ENCODE results near the gene SELPLG.
"Not testable (repeated sequence)": the region's sequence is repeated elsewhere in the genome, so short reads cannot be mapped to it uniquely, and the experiment has no call there.

The SELPLG gene

DNA sequence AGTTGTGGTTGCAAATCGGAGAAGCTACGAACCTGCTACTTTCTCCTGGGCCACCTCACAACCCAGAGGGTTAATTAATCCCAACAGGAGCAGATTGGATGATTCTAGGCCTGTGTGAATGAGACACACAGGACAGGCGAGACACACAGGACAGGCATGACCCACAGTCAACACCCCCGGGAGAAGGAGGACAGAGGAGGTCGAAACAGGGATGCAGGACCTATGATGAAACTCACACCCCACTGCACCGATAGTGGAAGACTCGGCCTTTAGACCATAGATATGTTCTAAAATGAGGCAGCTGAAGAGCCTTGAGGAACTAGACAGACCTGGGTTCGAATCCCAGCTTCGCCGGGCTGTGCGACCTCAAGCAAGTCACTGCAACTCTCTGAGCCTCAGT is 47.4 kb downstream of the SELPLG start:
- no peak for DNase-seq

DNA sequence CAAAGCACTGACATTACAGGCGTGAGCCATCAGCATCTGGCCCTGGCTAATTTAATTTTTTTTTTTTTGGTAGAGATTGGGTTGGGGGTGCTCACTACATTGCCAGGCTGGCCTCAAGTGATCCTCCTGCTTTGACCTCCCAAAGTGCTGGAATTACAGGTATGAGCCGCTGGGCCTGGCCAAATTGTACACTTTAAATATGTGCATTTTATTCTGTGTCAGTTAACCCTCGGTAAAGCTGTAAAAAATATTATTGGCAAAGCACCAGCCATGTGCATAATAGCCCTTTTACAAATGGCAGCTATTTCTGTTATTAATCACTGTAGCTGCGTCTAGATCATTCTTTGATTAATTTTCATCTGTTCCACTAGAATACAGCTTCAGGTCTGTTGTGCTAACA is 47.8 kb downstream of the SELPLG start:
- DNase-seq: no peak

DNA sequence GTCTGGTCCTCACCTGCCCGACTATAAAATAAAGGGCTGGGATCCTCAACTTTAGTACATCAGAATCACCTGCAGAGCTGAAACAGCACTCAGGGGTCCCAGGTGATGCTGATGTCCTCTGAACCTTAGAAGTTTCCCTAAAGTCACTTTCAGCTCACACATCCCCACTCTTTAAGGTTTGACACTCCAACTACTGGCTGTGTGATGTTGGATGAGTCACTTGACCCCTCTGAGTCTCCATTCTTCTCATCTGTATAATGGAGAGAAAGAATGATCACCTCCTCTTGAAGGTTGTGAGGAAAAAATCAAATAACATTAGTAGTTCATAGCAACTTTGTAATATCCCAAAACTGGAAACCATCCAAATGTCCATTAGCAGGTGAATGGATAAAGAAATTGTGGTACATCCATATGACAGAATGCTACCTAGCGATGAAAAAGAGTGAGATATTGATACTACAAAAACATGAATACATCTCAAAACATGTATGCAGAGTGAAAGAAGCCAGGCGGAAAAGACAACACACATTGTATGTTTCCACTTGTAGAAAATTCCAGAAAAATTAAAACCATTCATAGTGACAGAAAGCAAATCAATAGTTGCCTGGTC is 49.1 kb downstream of the SELPLG start:
- DNase-seq: no peak

DNA sequence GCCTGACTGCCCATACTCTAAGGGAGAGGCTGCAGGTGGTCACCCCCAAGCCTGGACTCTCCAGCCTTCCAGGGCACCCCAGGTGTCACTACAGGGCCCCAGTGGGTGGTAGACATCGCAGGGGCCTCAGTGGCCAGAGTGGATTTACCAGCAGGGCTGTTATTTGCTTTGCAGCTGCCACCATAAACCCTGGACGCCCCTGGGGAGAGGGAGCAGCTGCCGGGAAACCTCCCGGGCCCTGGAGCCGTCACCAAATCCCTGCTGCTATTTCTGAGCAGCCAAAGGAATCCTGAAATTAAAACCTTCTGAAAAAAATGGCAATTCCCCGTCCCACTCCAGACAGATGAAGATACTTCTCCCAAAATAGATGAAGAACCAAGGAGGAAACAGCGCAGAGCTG is 49.7 kb downstream of the SELPLG start:
- no peak for DNase-seq

DNA sequence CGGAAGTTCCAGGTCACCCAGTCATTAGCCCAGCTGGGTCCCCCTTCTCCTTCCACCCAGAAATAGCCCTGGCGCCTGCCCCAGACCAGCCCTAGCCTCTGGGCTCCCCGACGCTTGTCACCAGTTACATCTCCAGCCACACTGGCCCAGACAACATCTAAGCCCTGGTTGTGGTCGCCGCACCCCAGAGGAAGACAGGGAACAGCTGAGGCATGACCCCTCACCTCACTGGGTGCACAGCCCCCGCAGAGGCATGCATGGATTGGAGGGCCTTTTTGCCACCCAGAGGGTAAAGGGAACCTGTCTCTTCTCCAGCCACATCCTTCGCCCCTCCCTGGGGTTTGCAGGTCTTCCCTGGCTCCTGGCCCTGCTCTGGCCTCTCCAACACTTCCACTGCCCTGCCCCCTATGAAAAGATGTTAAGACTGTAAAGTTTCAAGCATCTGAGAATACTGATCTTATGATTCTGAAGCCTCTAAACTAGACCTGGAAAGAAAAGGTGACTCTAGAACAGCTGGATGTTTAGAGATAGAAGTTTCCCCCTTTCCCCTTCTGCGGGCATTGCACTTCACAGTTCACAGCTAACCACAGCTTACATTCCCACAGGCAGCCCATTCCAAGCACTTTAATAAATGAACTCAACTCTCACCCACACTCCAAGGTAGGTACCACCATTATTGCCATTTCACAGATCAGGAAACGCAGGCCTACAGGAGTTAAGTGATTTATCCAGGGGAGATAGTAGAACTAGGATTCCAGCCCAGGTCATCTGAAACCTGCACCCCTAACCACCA is 50.5 kb downstream of the SELPLG start:
- DNase-seq: no peak

DNA sequence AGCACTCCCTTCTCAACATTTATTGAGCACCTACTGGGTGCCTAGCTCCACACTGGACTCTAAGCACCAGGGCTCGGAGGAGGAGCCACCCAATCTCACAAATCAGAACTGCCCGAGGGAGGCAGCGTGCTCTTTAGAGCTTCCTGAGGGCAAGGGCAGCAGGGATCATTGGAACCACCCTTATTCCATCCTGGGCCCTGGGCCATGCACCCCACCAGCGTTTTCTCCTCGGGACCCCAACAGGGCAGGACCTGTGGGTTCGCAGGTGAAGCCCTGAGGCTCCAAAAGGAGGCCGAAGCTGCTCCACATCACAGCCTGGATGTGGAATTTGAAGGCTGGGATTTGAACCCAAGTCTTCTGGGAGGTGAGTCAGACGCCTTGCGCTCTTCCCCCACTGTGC is 51.2 kb downstream of the SELPLG start:
- DNase-seq: no peak

DNA sequence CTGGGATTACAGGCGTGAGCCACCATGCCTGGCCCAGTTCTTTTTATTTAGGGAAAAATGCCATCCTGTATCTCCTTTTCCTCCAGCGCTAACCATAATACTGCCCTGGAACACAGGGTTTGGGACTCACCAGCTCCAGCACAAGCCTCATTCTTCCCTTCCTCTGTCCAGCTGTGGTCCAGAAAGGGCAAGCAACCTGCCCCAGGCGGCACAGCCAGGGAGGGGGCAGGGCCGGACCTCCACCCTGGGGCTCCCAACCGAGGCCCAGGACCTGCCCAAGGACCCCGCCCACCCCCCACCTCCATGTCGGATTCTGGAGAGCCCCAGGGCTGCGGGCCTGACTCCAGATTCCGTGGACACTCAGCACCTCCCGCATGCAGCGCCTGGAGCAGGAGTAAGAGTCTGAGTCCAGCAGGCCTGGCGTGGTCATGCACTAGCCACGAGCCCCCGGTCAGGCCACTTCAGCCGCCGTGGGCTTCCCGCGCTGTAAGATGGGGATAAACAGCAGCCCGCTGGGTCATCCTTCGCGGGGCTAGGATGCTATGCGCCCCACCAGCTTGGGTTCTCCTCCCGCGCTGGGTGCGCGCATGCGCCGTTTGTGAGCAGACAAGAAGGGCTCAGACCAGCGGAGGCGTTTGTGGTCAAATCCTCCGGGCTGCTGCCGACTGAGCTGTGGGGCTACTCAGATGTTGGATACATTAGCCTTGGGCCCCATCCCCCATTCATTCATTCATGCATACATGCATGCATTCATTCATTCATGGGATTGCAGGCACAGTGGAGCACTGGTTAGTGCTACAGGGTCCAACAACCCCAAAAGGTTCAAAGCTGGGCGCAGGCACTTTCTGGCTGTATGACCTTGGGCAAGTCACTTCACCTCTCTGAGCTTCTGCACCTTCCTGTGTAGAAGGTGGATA is 52.1 kb downstream of the SELPLG start:
- DNase-seq: no peak

DNA sequence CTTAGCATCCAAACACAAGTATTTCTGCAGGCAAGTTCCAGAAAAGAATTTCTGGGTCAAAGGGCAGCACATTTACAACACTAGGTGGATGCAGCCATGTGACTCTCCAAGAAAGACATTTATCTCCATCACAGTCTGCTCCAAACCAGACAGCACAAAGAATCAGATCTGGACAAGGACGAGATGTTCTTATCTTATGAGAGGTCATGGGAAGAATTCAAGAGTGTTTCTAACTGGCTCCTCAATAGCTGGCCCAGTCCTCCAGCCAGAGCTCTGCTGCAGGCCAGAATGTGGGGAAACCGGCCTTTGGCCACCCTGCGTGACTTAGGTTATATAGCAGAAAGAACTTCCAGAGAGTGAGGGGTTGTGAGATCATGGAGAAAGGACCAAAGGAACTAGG is 53.2 kb downstream of the SELPLG start:
- DNase-seq: no peak

DNA sequence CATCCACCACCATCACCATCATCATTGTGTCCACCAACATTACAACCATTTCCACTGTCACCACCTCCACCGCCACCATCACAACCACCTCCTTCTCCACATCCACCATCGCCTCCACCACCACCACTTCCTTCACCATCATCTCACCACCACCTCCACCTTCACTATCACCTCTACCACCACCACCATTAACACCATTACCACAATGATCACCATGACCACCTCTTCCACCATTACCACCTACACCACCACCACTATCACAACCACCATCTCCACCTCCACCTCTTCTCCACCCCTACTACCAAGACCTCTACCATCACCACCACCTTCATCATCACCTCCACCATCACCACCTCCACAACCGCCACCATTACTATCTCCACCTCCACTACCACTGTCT is 54.9 kb downstream of the SELPLG start:
- DNase-seq: no peak

DNA sequence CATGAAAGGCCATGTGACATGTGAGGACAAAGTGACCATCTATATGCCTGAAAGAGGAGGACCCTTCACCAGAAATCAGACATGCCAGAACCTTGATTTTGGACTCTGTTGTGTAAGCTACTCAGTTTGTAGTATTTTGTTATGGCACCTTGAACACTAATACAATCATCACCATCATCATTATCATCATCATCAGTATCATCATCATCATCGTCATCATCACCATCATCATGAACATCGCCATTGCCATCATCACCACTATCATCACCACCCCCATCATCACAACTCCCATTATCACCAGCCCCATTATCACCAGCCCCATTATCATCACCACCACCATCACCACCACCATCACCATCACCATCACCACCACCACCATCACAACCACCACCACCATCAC is 55.4 kb downstream of the SELPLG start:
- no peak for DNase-seq

DNA sequence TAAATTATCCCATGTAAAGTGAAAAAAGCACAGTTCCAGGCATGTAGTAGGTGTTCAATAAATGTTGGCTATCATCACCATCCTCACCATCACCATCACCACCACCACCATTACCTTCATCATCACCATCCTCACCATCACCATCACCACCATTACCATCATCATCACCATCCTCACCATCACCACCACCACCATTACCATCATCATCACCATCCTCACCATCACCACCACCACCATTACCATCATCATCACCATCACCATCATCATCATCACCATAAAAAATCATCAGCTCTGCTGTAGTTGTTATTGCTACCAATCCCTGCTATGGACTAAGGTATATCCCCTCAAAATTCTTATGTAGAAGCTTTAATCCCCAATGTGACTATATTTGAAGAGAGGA is 56.2 kb downstream of the SELPLG start:
- no peak for DNase-seq

DNA sequence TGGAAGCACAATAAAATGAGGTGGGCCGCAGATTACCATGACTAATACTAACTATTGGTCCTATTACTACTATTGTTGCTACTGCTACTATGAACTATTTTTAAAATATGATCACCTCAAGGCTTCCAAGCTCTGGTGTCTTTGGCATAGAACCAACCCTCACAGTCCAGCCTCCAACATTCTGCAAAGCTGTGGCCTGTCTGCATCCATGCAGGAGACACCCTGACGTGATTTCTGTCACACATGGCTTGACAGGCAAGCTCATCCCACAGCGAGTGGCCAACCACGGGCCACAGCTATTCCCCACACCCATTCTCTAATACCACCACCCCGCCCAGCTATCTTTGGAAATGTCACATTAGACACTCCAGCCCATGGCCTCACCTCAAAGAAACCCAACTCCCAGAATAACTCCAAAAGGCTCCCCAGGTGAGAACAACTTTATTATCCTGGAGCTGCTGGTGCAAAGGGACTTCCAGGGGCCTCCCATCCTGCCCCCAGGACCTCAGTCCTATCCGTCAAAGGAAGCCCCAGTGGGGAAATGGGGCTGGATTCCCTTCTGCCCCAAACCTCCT is 56.9 kb downstream of the SELPLG start:
- no peak for DNase-seq

DNA sequence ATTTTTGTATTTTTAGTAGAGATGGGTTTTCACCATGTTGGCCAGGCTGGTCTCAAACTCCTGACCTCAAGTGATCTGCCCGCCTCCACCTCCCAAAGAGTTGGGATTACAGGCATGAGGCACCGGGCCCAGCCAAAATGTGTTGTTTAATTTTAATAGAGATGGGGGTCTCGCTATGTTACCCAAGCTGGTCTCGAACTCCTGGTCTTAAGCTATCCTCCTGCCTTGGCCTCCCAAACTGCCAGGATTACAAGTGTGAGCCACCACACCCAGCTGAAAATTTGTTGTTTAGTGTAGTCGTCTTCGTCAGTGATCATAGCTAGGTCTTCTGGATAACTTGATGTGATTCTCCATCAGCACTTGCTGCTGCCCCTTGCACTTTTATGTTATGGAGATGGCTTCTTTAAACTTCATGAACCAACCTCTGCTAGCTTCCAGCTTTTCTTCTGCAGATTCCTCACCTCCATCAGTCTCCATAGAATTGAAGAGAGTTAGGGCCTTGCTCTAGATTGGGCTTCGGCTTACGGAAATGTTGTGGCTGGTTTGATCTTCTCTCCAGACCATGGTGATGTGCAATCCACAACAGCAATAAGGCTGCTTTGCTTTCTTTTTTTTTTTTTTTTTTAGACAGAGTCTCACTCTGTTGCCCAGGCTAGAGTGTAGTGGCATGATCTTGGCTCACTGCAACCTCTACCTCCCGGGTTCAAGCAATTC is 58.3 kb downstream of the SELPLG start:
- DNase-seq: peak; percentile 40

DNA sequence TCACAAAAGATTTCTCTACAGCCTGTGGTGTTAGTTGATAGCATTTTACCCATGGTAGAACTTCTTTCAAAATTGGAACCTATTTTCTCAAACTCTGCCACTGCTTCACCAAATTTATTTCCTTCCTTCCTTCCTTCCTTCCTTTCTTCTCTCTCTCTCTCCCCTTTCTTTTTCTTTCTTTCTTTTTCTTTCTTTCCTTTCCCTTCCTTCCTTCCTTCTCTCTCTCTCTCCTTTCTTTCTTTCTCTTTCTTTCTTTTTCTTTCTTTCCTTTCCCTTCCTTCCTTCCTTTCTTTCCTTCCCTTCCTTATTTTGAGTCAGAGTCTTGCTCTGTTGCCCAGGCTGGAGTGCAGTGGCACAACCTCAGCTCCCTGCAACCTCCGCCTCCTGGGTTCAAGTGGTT is 59.4 kb downstream of the SELPLG start:
- not testable (repeated sequence) for DNase-seq

DNA sequence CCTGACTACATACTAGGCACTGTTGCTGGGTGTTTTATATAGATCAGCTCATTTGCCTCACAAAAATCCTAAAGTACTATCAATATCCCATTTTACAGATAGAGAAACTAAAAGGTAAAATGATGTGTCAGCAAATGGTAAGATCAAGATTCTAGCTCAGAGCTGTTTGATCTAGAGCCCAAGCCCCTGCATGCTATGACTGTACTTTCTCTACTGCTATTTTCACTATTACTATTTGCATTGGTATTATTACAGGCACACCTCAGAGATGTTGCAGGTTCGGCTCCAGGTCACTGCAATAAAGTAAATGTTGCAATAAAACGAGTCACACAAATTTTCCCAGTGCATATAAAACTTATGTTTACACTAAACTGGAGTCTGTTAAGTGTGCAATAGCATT is 60.4 kb downstream of the SELPLG start:
- no peak for DNase-seq

DNA sequence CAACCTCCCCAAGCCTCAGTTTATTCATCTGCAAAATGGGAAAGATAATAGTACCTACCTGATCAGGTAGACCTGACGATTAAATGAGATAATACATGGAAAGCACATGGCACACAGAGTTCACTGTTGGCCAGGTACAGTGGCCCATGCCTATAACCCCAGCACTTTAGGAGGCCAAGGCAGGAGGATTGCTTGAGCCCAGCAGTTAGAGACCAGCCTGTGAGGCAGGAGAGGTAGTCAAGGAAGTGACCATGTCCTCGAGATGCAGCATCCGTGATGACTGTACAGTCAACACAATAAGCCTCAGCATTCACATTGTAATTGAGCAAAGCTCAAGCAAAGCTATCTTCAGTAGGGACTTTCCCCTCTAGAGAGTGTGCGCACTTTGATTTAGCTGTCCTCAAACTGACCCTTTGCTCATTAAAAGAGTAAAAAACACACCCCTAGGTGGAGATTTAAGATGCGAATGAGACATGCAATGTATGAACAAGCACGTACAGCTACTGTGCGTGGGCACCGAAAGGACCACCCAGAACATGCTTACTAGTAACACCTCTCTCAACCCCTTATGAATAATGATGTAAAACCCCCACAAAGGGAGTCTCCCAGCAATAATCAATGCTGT is 61.4 kb downstream of the SELPLG start:
- no peak for DNase-seq
